Astrocyte of the spinal cord (primary cell): ENCODE data around the gene ATAD2B.
"Not testable (repeated sequence)": the region's sequence is repeated elsewhere in the genome, so short reads cannot be mapped to it uniquely, and the experiment has no call there.

Experiments
- DNase-seq: peaks from one replicate; pipeline ENCODE4 v3.0.0; 2011; ENCODE audit warnings: low read depth, low spot score
- H3K4me3 ChIP-seq: 2 replicates; pipeline ENCODE4 v1.5.1; 2011; ENCODE audit warnings: low read depth, mild to moderate bottlenecking, low read length, moderate library complexity
- CTCF ChIP-seq: IDR thresholded peaks from 2 replicates; pipeline ENCODE4 v1.5.1; 2012; ENCODE audit warnings: low read depth, mild to moderate bottlenecking, low read length, inconsistent platforms
- in situ Hi-C: cut with HindIII; loops from 2 replicates; pipeline ENCODE4 v1.10.0; 2017; ENCODE audit warnings: low sequenced_read_pairs

Gene ATAD2B

GRCh38 chr2:23745726-23746105 is 181.2 kb downstream of the ATAD2B start:
- no peak overlapping the region for H3K4me3 ChIP-seq
- no peak for TF ChIP-seq CTCF
- in situ Hi-C loops = no loop called here
- DNase-seq = peak; percentile 49

DNA sequence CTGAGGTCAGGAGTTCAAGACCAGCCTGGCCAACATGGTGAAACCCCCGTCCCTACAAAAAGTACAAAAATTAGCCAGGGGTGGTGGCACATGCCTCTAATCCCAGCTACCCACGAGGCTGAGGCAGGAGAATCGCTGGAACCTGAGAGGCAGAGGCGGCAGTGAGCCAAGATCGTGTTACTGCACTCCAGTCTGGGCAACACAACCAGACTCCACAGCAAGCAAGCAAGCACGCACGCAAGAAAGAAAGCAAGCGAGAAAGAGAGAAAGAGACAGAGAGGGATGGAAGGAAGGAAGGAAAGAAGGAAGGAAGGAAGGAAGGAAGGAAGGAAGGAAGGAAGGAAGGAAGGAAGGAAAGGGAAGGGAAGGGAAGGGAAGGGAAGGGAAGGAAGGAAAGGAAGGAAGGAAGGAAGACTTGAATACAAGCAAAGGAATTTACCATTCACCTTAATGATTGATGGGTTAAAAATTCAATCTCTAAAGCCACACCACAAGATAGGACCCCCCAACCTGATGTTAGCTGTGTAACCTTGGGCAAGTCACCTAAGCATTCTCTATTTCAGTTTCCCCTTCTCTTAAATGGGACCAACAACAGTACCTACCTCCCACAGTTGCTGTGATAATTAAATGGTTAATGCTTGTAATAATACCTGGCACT is 181.7 kb downstream of the ATAD2B start:
- in situ Hi-C loops = no loop called here
- TF ChIP-seq CTCF = no peak
- no peak overlapping the region for H3K4me3 ChIP-seq
- no peak for DNase-seq

DNA sequence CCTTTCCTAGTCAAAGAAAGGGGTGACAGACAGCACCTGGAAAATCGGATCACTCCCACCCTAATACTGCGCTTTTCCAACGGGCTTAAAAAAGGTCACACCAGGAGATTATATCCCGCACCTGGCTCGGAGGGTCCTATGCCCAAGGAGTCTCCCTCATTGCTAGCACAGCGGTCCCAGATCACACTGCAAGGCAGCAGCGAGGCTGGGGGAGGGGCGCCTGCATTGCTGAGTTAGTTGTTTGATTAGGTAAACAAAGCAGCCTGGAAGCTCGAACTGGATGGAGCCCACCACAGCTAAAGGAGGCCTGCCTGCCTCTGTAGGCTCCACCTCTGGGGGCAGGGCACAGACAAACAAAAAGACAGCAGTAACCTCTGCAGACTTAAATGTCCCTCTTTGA is 190.1 kb downstream of the ATAD2B start:
- in situ Hi-C loops, H3K4me3 ChIP-seq, DNase-seq: not testable (repeated sequence)

- no peak overlapping the region for H3K4me3 ChIP-seq
- DNase-seq = no peak
- TF ChIP-seq CTCF = no peak
- in situ Hi-C loops = no loop called here
Observed at GRCh38 chr2:23734416-23734815, 192.5 kb downstream of the ATAD2B start.

GRCh38 chr2:23723029-23723428 is 203.9 kb downstream of the ATAD2B start:
- H3K4me3 ChIP-seq, DNase-seq, in situ Hi-C loops: not testable (repeated sequence)

- DNase-seq = no peak
- in situ Hi-C loops = no loop called here
Observed at GRCh38 chr2:23722255-23722654, 204.7 kb downstream of the ATAD2B start.

GRCh38 chr2:23721454-23721826 is 205.5 kb downstream of the ATAD2B start:
- in situ Hi-C loops = no loop called here
- no peak overlapping the region for H3K4me3 ChIP-seq
- no peak for TF ChIP-seq CTCF
- no peak for DNase-seq

More at GRCh38 chr2:23722255-23722654, 204.7 kb downstream of the ATAD2B start:
- TF ChIP-seq CTCF = no peak
- H3K4me3 ChIP-seq = no peak overlapping the region
